Umbilical cord (tissue), 2 donors: ENCODE results near the gene POMT2. TPM values are rescaled to one million over a fixed set of nuclear protein-coding genes. Genes with fewer than 3 reads are reported as not detected.
"Not testable (repeated sequence)": the region's sequence is repeated elsewhere in the genome, so short reads cannot be mapped to it uniquely, and the experiment has no call there.

Experiments
- DNase-seq: peaks from one replicate; pipeline ENCODE4 v3.0.0-alpha.2; 2015; ENCODE audit warnings: low spot score
- total RNA-seq: library from RNA; depleted of rRNA; stranded (reverse); fragments of >200 nt; gene quantifications from one replicate; pipeline ENCODE4 v1.2.3, GENCODE V29; 2014; ENCODE audit warnings: low replicate concordance; ENCODE audit not compliant: insufficient read depth

POMT2 gene
- total RNA-seq, 1 donor from 2014 or later: 16.1 TPM

- DNase-seq: no peak
Observed at GRCh38 chr14:77324816-77325745, 4.4 kb upstream of the POMT2 start.

GRCh38 chr14:77324289-77324688, 3.6 kb upstream of the POMT2 start:
- no peak for DNase-seq

- DNase-seq: no peak
Observed at GRCh38 chr14:77323571-77323970, 2.9 kb upstream of the POMT2 start.

- DNase-seq: no peak
Observed at GRCh38 chr14:77322951-77323350, 2.3 kb upstream of the POMT2 start.

GRCh38 chr14:77322250-77322902, 1.7 kb upstream of the POMT2 start:
- no peak for DNase-seq

GRCh38 chr14:77319422-77319821, 1.3 kb downstream of the POMT2 start:
- DNase-seq: no peak

- DNase-seq: not testable (repeated sequence)
Observed at GRCh38 chr14:77318756-77319155, 1.9 kb downstream of the POMT2 start.

GRCh38 chr14:77318006-77318553, 2.6 kb downstream of the POMT2 start:
- no peak for DNase-seq

GRCh38 chr14:77316872-77317301, 3.8 kb downstream of the POMT2 start:
- no peak for DNase-seq

- DNase-seq: no peak
Observed at GRCh38 chr14:77316195-77316505, 4.5 kb downstream of the POMT2 start.

GRCh38 chr14:77314539-77315457, 5.9 kb downstream of the POMT2 start:
- no peak for DNase-seq

GRCh38 chr14:77314043-77314442, 6.6 kb downstream of the POMT2 start:
- peak; percentile 87 for DNase-seq

GRCh38 chr14:77313371-77313770, 7.3 kb downstream of the POMT2 start:
- no peak for DNase-seq

GRCh38 chr14:77311217-77311616, 9.5 kb downstream of the POMT2 start:
- DNase-seq: peak; percentile 61

GRCh38 chr14:77310026-77310425, 10.7 kb downstream of the POMT2 start:
- DNase-seq: no peak

- no peak for DNase-seq
Observed at GRCh38 chr14:77309131-77309530, 11.6 kb downstream of the POMT2 start.

GRCh38 chr14:77306851-77307496, 13.7 kb downstream of the POMT2 start:
- peak; percentile 26 for DNase-seq

GRCh38 chr14:77306416-77306815, 14.3 kb downstream of the POMT2 start:
- DNase-seq: no peak

- DNase-seq: no peak
Observed at GRCh38 chr14:77305696-77306095, 15.0 kb downstream of the POMT2 start.

GRCh38 chr14:77303417-77304156, 17.1 kb downstream of the POMT2 start:
- no peak for DNase-seq
